Neutrophil (primary cell): ENCODE measurements around the gene LGALS7.
"Not testable (repeated sequence)": the region's sequence is repeated elsewhere in the genome, so short reads cannot be mapped to it uniquely, and the experiment has no call there.

Source experiments
- H3K27ac ChIP-seq: fragments of 200-600 bp; sonication (generic); 2 replicates; pipeline ENCODE4 v1.5.1; 2016; ENCODE audit warnings: mild to moderate bottlenecking, moderate library complexity
- H3K27me3 ChIP-seq: fragments of 200-600 bp; sonication (generic); 2 replicates; pipeline ENCODE4 v1.6.0; 2016; ENCODE audit warnings: mild to moderate bottlenecking
- H3K36me3 ChIP-seq: fragments of 200-600 bp; sonication (generic); 2 replicates; pipeline ENCODE4 v1.5.1; 2017
- H3K4me1 ChIP-seq, 2 experiments: fragments of 200-600 bp in 1 of 2; sonication (generic) in 1 of 2; 1 replicate in 1 of 2; 2 replicates in 1 of 2; pipeline versions ENCODE4 v1.5.1 to v1.6.1; 2013 to 2016; ENCODE audit warnings: low read depth in 1 of 2, low read length in 1 of 2, mild to moderate bottlenecking in 1 of 2, moderate library complexity in 1 of 2; ENCODE audit not compliant: control insufficient read depth in 1 of 2, insufficient read depth in 1 of 2
- H3K4me3 ChIP-seq, 2 experiments: fragments of 200-600 bp in 1 of 2; sonication (generic) in 1 of 2; 1 replicate in 1 of 2; 2 replicates in 1 of 2; pipeline ENCODE4 v1.5.1; 2013 to 2016; ENCODE audit warnings: low read depth in 1 of 2, low read length in 1 of 2, mild to moderate bottlenecking in 1 of 2, moderate library complexity in 1 of 2
- H3K9me3 ChIP-seq: fragments of 200-600 bp; sonication (generic); 2 replicates; pipeline ENCODE4 v1.5.1; 2016
- CTCF ChIP-seq: fragments of 200-600 bp; sonication (generic); IDR thresholded peaks from 2 replicates; pipeline ENCODE4 v1.5.1; 2016; ENCODE audit warnings: antibody characterized with exemption

The LGALS7 gene

GRCh38 chr19:38766276-38767047 is 6.9 kb downstream of the LGALS7 start:
- no peak overlapping the region for H3K27ac ChIP-seq
- H3K36me3 ChIP-seq, result no peaks in the 10 kb centered on the region
- H3K4me3 ChIP-seq, result no peak overlapping the region
- no peak for TF ChIP-seq CTCF
- H3K9me3 ChIP-seq, result no peaks in the 10 kb centered on the region
- H3K4me1 ChIP-seq, result peaks cover 4 to 9% of the 10 kb centered on the region in 2 experiments
- H3K27me3 ChIP-seq, result peaks cover 5% of the 10 kb centered on the region

- Histone ChIP-seq H3K4me1 (peaks cover 4 to 9% of the 10 kb centered on the region in 2 experiments), H3K9me3 (no peaks in the 10 kb centered on the region), H3K27me3 (peaks cover 5% of the 10 kb centered on the region), H3K4me3 (no peak overlapping the region), H3K36me3 (no peaks in the 10 kb centered on the region), H3K27ac (no peak overlapping the region)
- no peak for TF ChIP-seq CTCF
Measured at GRCh38 chr19:38765214-38765613, 8.1 kb downstream of the LGALS7 start.

- Histone ChIP-seq H3K4me1 (peaks cover 0 to 3% of the 10 kb centered on the region in 2 experiments), H3K9me3 (no peaks in the 10 kb centered on the region), H3K27ac (no peak overlapping the region), H3K27me3 (no peaks in the 10 kb centered on the region), H3K36me3 (no peaks in the 10 kb centered on the region), H3K4me3 (no peak overlapping the region)
- no peak for TF ChIP-seq CTCF
Measured at GRCh38 chr19:38763795-38764220, 9.5 kb downstream of the LGALS7 start.

DNA sequence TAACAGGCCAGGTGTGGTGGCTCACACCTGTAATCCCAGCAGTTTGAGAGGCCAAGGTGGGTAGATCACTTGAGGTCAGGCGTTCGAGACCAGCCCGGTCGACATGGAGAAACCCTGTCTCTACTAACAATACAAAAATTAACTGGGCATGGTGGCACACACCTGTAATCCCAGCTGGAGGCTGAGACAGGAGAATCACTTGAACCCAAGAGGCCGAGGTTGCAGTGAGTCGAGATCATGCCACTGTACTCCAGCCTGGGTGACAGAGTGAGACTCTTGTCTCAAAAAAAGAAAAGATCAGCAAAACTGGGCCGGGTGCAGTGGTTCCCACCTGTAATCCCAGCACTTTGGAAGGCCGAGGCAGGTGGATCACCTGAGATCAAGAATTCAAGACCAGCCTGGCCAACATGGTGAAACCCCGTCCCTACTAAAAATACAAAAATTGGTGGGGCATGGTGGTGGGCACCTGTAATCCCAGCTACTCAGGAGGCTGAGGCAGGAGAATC is 11.4 kb downstream of the LGALS7 start:
- not testable (repeated sequence) for H3K9me3 ChIP-seq, H3K27me3 ChIP-seq, H3K27ac ChIP-seq, H3K4me1 ChIP-seq, H3K36me3 ChIP-seq, H3K4me3 ChIP-seq

DNA sequence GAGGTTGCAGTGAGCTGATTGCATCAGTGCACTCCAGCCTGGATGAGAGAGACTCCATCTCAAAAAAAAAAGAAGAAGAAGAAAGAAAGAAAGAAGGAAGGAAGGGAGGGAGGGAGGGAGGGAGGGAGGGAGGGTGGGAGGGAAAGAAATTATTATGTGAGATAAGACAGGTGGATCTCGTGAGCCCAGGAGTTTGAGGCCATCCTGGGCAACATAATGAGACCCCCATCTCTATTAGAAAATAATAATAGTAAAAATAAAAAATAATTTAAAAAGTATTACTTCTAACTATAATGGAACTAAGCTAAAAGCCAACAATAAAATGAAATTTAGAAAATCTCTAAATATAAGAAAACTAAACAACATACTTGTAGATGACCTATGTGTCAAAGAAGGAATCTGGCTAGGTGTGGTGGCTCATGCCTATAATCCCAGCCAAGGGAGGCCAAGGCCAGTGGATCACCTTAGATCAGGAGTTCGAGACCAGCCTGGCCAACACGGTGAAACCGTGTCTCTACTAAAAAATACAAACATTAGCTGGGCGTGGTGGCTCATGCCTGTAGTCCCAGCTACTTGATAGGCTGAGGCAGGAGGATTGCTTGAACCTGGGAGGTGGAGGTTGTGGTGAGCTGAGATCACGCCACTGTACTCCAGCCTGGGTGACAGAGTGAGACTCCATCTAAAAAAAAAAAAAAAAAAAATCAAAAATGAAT is 12.4 kb downstream of the LGALS7 start:
- H3K4me1 ChIP-seq, H3K27ac ChIP-seq, H3K36me3 ChIP-seq, H3K27me3 ChIP-seq, H3K9me3 ChIP-seq, H3K4me3 ChIP-seq: not testable (repeated sequence)

DNA sequence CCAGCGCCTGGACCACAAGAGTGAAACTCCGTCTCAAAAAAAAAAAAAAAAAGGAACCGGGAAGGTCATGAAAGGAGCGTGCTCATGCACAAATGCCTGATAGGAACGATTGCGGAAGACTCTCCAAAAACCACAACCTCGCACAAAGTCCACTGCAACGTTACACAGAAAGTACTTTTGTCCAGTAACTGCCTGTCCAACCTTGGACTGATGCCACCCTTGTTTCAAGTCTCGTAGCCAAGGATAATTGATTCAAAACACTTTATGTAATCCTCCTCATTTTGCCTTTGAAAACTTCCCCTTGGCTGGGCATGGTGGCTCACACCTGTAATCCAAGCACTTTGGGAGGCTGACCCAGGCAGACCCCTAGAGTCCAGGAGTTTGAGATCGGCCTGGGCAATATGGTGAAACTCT is 13.7 kb downstream of the LGALS7 start:
- peaks cover 0 to 3% of the 10 kb centered on the region in 2 experiments for H3K4me1 ChIP-seq
- H3K4me3 ChIP-seq, result no peak overlapping the region
- H3K9me3 ChIP-seq, result no peaks in the 10 kb centered on the region
- no peak overlapping the region for H3K27ac ChIP-seq
- TF ChIP-seq CTCF, result no peak
- no peaks in the 10 kb centered on the region for H3K27me3 ChIP-seq
- no peaks in the 10 kb centered on the region for H3K36me3 ChIP-seq

GRCh38 chr19:38754196-38754595 is 19.1 kb downstream of the LGALS7 start:
- not testable (repeated sequence) for H3K27ac ChIP-seq, H3K36me3 ChIP-seq, H3K9me3 ChIP-seq, H3K4me3 ChIP-seq, H3K4me1 ChIP-seq
- H3K27me3 ChIP-seq, result peaks cover 17% of the 10 kb centered on the region

DNA sequence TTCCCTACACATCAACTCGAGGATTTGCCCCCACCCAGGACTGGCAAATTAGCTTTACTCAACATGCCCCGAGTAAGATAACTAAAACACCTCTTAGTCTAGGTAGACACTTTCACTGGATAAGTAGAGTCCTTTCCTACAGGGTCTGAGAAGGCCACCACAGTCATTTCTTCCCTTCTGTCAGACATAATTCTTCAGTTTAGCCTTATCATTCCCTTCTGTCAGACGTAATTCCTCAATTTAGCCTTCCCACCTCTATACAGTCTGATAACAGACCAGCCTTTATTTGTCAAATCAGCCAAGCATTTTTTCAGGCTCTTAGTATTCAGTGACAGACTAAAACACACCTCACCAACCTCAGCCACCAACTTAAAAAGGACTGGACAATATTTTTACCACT is 19.5 kb downstream of the LGALS7 start:
- not testable (repeated sequence) for H3K4me3 ChIP-seq, H3K9me3 ChIP-seq, H3K4me1 ChIP-seq

More for the DNA sequence above, 19.5 kb downstream of the LGALS7 start:
- H3K36me3 ChIP-seq, H3K27ac ChIP-seq: not testable (repeated sequence)
- peaks cover 17% of the 10 kb centered on the region for H3K27me3 ChIP-seq
